Liver (tissue), 9 donors: Measurements from ENCODE around the gene EPB41L4B. TPM values are rescaled to one million over a fixed set of nuclear protein-coding genes. Genes with fewer than 3 reads are reported as not detected.

Experiments used
- DNase-seq: peaks from one replicate; pipeline ENCODE4 v3.0.0-alpha.2; 2017; ENCODE audit warnings: low spot score
- H3K27ac ChIP-seq, 2 donors: one replicate each; pipeline ENCODE4 v1.7.0; 2013; ENCODE audit warnings: inconsistent platforms in 2 of 2, low read length in 2 of 2, control low read depth in 1 of 2, low read depth in 1 of 2, mild to moderate bottlenecking in 1 of 2
- H3K27me3 ChIP-seq, 4 donors: one replicate each; pipeline versions ENCODE4 v1.6.1 to v1.7.0; 2013; ENCODE audit warnings: low read length in 3 of 4, inconsistent platforms in 1 of 4, mild to moderate bottlenecking in 1 of 4, moderate library complexity in 1 of 4; ENCODE audit not compliant: control insufficient read depth in 4 of 4, insufficient read depth in 4 of 4
- H3K36me3 ChIP-seq, 4 donors: one replicate each; pipeline versions ENCODE4 v1.6.1 to v1.7.0; 2013; ENCODE audit warnings: low read length in 3 of 4, mild to moderate bottlenecking in 3 of 4, low read depth in 1 of 4, moderate library complexity in 1 of 4; ENCODE audit not compliant: control insufficient read depth in 4 of 4, insufficient read depth in 3 of 4
- H3K4me1 ChIP-seq, 4 donors: one replicate each; pipeline versions ENCODE4 v1.6.1 to v1.7.0; 2013; ENCODE audit warnings: low read length in 3 of 4, mild to moderate bottlenecking in 3 of 4, moderate library complexity in 1 of 4; ENCODE audit not compliant: control insufficient read depth in 4 of 4, insufficient read depth in 4 of 4
- H3K4me3 ChIP-seq, 3 donors: one replicate each; pipeline versions ENCODE4 v1.6.1 to v1.7.0; 2013; ENCODE audit warnings: low read length in 3 of 3, control low read depth in 1 of 3, low read depth in 1 of 3, mild to moderate bottlenecking in 1 of 3
- H3K9ac ChIP-seq, 2 donors: one replicate each; pipeline ENCODE4 v1.7.0; 2013; ENCODE audit warnings: low read length in 2 of 2, mild to moderate bottlenecking in 2 of 2, moderate library complexity in 2 of 2, control low read depth in 1 of 2, low read depth in 1 of 2
- H3K9me3 ChIP-seq, 4 donors: one replicate each; pipeline versions ENCODE4 v1.6.1 to v1.7.0; 2013; ENCODE audit warnings: low read length in 3 of 4; ENCODE audit not compliant: control insufficient read depth in 4 of 4
- EGR1 ChIP-seq, 2 donors: IDR thresholded peaks; 2 replicates each; pipeline ENCODE4 v1.6.1; 2016 to 2018; ENCODE audit warnings: antibody characterized with exemption in 2 of 2, low read depth in 2 of 2
- FOXA1 ChIP-seq: IDR thresholded peaks from 2 replicates; pipeline ENCODE4 v1.6.1; 2016; ENCODE audit warnings: antibody characterized with exemption
- FOXA2 ChIP-seq: IDR thresholded peaks from 2 replicates; pipeline ENCODE4 v1.6.1; 2016; ENCODE audit warnings: antibody characterized with exemption
- HNF4A ChIP-seq, 2 donors: conservative IDR thresholded peaks; 2 replicates each; pipeline ENCODE4 v1.6.1; 2016; ENCODE audit warnings: antibody characterized with exemption in 2 of 2, mild to moderate bottlenecking in 2 of 2
- HNF4G ChIP-seq: IDR thresholded peaks from 2 replicates; pipeline ENCODE4 v1.6.1; 2016; ENCODE audit warnings: antibody characterized with exemption
- NR2F2 ChIP-seq: IDR thresholded peaks from 2 replicates; pipeline ENCODE4 v1.6.1; 2016; ENCODE audit warnings: antibody characterized with exemption
- RAD21 ChIP-seq, 2 donors: IDR thresholded peaks; 2 replicates each; pipeline ENCODE4 v1.6.1; 2016; ENCODE audit warnings: antibody characterized with exemption in 2 of 2, mild to moderate bottlenecking in 2 of 2
- RXRA ChIP-seq, 2 donors: IDR thresholded peaks; 2 replicates each; pipeline ENCODE4 v1.6.1; 2017 to 2018; ENCODE audit warnings: antibody characterized with exemption in 2 of 2, mild to moderate bottlenecking in 1 of 2
- TAF1 ChIP-seq: conservative IDR thresholded peaks from 2 replicates; pipeline ENCODE4 v1.6.1; 2016; ENCODE audit warnings: antibody characterized with exemption, mild to moderate bottlenecking
- WGBS: extraction: QIAGEN DNeasy Blood & Tissue Kit; methylation state at CpG from one replicate; pipeline ENCODE4 v1.1.7; 2013; 5-methylcytosine and 5-hydroxymethylcytosine counted together
- polyA plus RNA-seq, 2 donors: library from polyadenylated mRNA; stranded (reverse) in 1 of 2; unstranded in 1 of 2; fragments of 200-250 nt in 1 of 2; fragments of >200 nt in 1 of 2; fragmentation: Nextera tagmentation in 1 of 2; extraction: Ambion mirVana in 1 of 2; gene quantifications; one replicate each; pipeline versions ENCODE4 v1.2.1 to v1.2.3, GENCODE V29; 2013 to 2015
- total RNA-seq, 2 donors: library from RNA; depleted of rRNA; stranded (reverse); fragments of >200 nt; gene quantifications; one replicate each; pipeline ENCODE4 v1.2.3, GENCODE V29; 2014
- TF ChIP-seq, protein P1 (sequence below): fragments of 150-350 bp; IDR thresholded peaks from 2 replicates; pipeline ENCODE4 v1.5.1; 2017; ENCODE audit warnings: improper control_type of control experiment, low read depth, low read length; ENCODE audit not compliant: missing input control
- TF ChIP-seq, protein P2 (sequence below): IDR thresholded peaks from 2 replicates; pipeline ENCODE4 v1.6.1; 2016; ENCODE audit warnings: antibody characterized with exemption, mild to moderate bottlenecking
- TF ChIP-seq, protein P3 (sequence below): IDR thresholded peaks from 2 replicates; pipeline ENCODE4 v1.6.1; 2016; ENCODE audit warnings: antibody characterized with exemption
- TF ChIP-seq, protein P4 (sequence below): IDR thresholded peaks from 2 replicates; pipeline ENCODE4 v1.6.1; 2016; ENCODE audit warnings: antibody characterized with exemption
- donor health status: healthy.
- donor health status: healthy.
- donor health status: healthy.
- donor health status: healthy.
- donor health status: healthy.

The EPB41L4B gene
- total and polyA plus RNA-seq, 4 donors = 9.9 to 42.6 (median 23.9) TPM

DNA sequence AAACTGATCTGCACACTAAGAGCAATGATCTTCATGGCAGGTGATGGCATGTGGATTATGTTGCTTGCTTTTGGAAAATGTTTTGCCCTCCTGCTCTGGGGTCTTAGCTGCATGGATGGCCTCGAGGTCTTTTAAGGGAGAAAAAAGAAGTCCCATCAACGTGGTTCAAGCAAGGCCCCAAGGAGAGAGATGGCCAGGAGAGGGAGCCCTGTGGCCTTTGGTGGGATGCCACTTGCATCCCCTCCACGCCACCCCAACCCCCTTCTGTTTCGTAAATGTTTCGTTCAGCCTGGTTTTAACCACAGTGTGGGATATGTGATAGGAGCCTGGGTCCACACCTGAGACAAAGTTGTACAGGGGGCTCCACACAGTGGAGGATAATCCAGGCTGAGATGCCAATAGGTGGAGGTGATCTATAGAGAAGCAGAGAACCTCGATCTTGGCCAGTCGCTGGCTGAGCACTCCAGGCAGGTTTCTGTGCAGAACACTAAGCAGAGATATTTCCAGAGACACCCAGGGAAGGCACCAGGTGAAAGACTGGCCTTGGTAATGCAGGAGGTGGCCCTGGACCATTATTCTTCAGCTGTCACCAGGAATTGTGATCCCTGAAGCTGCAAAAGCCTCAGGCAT lies 128.0 kb downstream of the EPB41L4B start:
- Histone ChIP-seq H3K4me1 (peaks cover 0 to 3% (median 0%) of the 10 kb centered on the region in 4 donors), H3K9ac (no peak overlapping the region), H3K9me3 (no peaks in the 10 kb centered on the region), H3K27me3 (no peaks in the 10 kb centered on the region), H3K4me3 (no peak overlapping the region), H3K27ac (no peak overlapping the region), H3K36me3 (no peaks in the 10 kb centered on the region)
- peak; percentile 48 for DNase-seq
- WGBS = 25% methylated on average over 7 of the region's 7 CpGs
- TF ChIP-seq RAD21 (IDR thresholded peaks at IDR 0.05) (peak; percentile 90 to 91), NR2F2 (no peak)
- TF ChIP-seq, protein P1, sequence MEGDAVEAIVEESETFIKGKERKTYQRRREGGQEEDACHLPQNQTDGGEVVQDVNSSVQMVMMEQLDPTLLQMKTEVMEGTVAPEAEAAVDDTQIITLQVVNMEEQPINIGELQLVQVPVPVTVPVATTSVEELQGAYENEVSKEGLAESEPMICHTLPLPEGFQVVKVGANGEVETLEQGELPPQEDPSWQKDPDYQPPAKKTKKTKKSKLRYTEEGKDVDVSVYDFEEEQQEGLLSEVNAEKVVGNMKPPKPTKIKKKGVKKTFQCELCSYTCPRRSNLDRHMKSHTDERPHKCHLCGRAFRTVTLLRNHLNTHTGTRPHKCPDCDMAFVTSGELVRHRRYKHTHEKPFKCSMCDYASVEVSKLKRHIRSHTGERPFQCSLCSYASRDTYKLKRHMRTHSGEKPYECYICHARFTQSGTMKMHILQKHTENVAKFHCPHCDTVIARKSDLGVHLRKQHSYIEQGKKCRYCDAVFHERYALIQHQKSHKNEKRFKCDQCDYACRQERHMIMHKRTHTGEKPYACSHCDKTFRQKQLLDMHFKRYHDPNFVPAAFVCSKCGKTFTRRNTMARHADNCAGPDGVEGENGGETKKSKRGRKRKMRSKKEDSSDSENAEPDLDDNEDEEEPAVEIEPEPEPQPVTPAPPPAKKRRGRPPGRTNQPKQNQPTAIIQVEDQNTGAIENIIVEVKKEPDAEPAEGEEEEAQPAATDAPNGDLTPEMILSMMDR = peak; percentile 72

DNA sequence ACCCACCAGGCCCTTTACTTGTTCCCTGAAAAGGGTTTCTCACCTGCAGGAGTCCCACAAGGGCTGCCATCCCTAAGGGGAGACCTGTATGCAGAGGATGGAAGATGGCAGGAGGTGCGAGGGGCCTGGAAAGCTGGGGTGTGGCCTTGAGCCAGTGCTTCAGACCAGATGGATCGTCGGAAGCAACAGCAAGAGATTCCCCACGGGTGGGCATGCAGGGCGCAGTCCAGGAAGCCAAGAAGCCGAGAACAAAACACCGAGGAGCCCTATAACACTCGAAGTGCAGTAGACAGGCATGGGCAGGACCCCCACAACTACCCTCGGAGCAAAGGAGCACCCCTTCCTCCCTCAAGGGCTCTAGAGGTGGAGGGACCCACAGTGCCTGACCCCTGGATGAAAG lies 129.1 kb downstream of the EPB41L4B start:
- WGBS = 91% methylated on average over 9 of the region's 9 CpGs
- no peak for DNase-seq
- no peaks in the 10 kb centered on the region for H3K9me3 ChIP-seq
- H3K27me3 ChIP-seq = no peaks in the 10 kb centered on the region
- TF ChIP-seq EGR1 (IDR thresholded peaks at IDR 0.05; ENCODE audit: low read depth in 2 of 2) = no peak
- no peak for TF ChIP-seq FOXA2
- no peak for TF ChIP-seq FOXA1
- no peak for TF ChIP-seq HNF4G
- TF ChIP-seq, protein P1 = no peak
- TF ChIP-seq, protein P2, sequence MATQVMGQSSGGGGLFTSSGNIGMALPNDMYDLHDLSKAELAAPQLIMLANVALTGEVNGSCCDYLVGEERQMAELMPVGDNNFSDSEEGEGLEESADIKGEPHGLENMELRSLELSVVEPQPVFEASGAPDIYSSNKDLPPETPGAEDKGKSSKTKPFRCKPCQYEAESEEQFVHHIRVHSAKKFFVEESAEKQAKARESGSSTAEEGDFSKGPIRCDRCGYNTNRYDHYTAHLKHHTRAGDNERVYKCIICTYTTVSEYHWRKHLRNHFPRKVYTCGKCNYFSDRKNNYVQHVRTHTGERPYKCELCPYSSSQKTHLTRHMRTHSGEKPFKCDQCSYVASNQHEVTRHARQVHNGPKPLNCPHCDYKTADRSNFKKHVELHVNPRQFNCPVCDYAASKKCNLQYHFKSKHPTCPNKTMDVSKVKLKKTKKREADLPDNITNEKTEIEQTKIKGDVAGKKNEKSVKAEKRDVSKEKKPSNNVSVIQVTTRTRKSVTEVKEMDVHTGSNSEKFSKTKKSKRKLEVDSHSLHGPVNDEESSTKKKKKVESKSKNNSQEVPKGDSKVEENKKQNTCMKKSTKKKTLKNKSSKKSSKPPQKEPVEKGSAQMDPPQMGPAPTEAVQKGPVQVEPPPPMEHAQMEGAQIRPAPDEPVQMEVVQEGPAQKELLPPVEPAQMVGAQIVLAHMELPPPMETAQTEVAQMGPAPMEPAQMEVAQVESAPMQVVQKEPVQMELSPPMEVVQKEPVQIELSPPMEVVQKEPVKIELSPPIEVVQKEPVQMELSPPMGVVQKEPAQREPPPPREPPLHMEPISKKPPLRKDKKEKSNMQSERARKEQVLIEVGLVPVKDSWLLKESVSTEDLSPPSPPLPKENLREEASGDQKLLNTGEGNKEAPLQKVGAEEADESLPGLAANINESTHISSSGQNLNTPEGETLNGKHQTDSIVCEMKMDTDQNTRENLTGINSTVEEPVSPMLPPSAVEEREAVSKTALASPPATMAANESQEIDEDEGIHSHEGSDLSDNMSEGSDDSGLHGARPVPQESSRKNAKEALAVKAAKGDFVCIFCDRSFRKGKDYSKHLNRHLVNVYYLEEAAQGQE = no peak
- TF ChIP-seq NR2F2 = no peak
- no peak for TF ChIP-seq TAF1
- TF ChIP-seq, protein P3, sequence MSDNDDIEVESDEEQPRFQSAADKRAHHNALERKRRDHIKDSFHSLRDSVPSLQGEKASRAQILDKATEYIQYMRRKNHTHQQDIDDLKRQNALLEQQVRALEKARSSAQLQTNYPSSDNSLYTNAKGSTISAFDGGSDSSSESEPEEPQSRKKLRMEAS = no peak
- no peak for TF ChIP-seq RXRA (IDR thresholded peaks at IDR 0.05)
- no peak for TF ChIP-seq RAD21 (IDR thresholded peaks at IDR 0.05)
- TF ChIP-seq HNF4A (conservative IDR thresholded peaks at IDR 0.05) = no peak
- TF ChIP-seq, protein P4, sequence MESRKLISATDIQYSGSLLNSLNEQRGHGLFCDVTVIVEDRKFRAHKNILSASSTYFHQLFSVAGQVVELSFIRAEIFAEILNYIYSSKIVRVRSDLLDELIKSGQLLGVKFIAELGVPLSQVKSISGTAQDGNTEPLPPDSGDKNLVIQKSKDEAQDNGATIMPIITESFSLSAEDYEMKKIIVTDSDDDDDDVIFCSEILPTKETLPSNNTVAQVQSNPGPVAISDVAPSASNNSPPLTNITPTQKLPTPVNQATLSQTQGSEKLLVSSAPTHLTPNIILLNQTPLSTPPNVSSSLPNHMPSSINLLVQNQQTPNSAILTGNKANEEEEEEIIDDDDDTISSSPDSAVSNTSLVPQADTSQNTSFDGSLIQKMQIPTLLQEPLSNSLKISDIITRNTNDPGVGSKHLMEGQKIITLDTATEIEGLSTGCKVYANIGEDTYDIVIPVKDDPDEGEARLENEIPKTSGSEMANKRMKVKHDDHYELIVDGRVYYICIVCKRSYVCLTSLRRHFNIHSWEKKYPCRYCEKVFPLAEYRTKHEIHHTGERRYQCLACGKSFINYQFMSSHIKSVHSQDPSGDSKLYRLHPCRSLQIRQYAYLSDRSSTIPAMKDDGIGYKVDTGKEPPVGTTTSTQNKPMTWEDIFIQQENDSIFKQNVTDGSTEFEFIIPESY = no peak
- H3K36me3 ChIP-seq = no peaks in the 10 kb centered on the region
- H3K27ac ChIP-seq = no peak overlapping the region
- H3K9ac ChIP-seq = no peak overlapping the region
- no peak overlapping the region for H3K4me3 ChIP-seq
- H3K4me1 ChIP-seq = peaks cover 0 to 3% (median 0%) of the 10 kb centered on the region in 4 donors
